HG03097 (cell line): Measurements from ENCODE around the gene VNN1.
A peak's percentile ranks its signal among the peaks of the same experiment; 100 is the strongest.
"Not testable (repeated sequence)": the region's sequence is repeated elsewhere in the genome, so short reads cannot be mapped to it uniquely, and the experiment has no call there.

ENCODE experiments used
- ATAC-seq: cut with Tn5 transposase; IDR thresholded peaks from one replicate; pipeline ENCODE4 v1.9.1; 2021; ENCODE audit not compliant: unreplicated experiment, low FRiP score

The VNN1 gene

DNA sequence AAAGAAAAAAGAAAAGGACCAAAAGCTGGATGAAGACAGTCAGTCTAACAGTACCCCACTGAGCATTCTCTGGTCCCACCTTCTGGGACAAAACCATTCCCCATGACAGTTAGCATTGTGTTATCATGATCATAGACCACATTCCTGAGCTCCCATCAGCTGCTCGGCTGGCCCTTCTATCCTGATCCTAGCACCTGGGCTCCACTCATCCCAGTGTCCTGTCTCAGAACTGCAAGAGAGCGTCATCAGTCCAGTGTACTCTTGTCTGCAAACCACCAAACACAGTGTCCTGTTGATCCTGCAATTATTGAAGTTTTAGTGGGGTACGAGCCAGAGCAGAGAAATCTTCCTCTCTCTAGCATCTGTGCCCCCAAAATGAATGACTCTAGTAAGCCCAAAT is 38.9 kb downstream of the VNN1 start:
- ATAC-seq, result no peak

- no peak for ATAC-seq
Measured at GRCh38 chr6:132673376-132674094, 40.3 kb downstream of the VNN1 start.

DNA sequence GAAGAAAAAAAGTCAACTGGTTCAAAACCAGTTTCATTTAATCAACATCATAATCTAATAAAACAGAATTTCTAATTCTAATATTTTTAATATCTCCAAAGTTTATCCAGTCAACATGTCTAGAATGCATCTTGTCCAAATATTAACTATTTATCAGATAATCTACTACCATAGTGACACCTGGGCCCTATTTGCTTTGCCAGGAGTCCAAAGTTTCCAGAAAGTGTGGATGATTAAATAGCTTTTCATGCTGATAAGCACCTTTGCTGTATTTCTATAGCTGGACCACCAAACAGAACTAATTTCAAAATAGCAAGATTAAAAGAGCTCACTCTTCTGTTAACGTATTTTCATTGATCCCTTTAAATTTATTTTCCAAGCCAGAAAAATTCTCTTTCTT is 42.6 kb downstream of the VNN1 start:
- ATAC-seq, result no peak

GRCh38 chr6:132669690-132670291 is 44.1 kb downstream of the VNN1 start:
- peak; percentile 47 for ATAC-seq

DNA sequence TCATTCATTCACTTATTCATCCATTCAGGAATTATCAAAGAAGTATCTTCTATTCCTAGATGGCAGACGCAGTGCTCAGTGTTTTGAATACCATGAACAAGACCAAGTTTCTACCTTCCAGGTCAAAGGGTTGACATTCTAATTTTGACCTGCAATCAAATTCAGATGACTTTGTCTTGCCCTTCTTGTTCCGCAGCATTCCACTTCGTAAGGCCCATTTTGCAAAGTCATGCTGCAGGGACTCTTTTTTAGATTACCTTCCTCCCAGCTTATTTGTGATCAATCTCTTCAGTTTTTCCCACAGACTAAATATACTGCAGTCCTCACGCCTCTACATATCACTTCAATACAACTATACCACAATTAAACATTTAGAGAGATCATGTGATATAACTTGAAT is 47.7 kb downstream of the VNN1 start:
- ATAC-seq, result no peak

DNA sequence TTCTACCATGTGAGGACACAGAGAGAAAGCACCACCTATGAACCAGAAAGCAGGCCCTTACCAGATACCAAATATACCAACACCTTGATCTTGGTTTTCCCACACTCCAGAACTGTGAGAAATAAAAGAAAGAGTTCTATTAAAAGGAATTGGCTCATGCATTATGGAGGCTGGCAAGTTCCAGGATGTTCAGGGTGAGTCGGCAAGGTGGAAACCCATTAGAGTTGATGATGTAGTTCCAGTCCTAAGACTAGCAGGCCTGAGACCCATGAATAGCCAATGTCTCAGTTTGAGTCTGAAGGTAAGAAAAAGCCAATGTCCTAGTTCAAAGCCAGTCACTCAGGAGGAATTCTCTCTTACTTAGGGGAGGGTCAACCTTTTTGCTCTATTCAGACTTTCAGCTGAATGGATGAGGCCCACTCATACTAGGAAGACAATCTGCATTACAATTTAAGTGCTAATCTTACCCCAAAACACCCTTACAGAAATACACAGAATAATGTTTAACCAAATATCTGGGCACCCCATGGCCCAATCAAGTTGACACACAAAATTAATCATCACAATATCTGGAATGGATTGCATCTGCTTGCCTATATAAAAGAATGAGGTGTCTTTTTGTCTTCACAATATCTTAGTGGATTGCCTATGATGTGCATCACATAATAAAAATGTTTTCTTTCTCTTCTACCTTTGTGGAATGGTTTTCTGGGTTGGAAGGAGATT is 49.4 kb downstream of the VNN1 start:
- ATAC-seq, result no peak

- ATAC-seq, result no peak
Measured at GRCh38 chr6:132663661-132664060, 50.2 kb downstream of the VNN1 start.

GRCh38 chr6:132661906-132662305 is 51.9 kb downstream of the VNN1 start:
- no peak for ATAC-seq

DNA sequence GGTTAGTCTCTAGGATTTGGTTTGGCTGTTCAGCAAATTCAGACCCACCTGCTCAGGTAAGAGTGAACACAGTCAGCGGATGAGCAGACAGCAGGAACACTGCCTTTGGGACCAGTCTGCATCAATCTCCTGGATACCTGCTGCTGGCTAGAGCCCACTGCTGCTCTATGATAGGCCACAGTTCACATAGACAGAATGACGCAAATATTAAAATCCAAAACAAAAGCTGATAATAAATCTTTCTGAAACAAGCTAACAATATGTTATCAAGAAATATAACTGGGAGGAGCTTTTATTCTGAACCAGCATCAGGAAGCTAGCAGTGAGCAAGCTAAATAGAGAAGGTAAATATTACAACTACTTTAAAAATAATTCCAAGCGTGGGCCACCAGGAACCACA is 54.8 kb downstream of the VNN1 start, which contains the start of gene TAAR1:
Gene TAAR1, minus strand, starts transcription at position 101 of the 400 bp plus-strand sequence. CDS start 13,179 bp downstream, outside the sequence.
- no peak for ATAC-seq

DNA sequence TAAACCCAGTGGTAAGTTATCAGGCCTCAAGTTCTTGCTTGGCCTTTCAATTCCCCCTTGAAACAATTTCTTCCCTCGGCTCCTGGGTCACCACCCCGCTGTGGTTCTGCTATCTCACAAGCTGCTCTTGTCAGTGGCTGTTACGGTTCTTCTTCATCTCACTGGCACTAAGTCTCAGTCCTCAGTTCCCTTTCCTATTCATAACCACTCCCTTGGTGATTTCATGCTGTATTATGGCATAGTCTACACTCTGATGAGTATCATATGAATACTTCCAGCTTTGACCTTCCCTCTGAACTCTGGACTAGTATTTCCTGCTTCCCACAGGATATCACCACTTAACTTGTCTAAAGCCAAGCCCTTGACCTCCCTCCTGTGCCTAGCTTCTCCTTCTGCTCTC is 62.8 kb downstream of the VNN1 start:
- no peak for ATAC-seq

DNA sequence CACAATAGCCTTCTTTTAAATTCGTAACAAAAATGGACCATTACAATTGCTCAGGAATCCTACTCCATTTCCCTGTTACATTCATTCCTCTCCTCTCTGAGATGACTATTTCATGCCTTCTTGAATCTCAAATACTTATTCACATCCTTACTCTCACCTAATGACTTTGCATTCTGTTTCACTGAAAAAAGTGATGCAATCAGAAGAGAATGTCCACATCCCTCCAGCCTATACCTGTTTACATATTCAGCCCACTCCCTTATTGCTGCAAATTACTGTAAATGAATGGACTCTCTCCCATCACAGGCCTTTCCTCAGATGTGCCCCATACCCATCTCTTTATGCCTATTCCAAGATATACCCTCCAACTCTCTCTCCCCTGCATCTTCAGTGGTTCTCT is 63.4 kb downstream of the VNN1 start:
- ATAC-seq, result no peak

DNA sequence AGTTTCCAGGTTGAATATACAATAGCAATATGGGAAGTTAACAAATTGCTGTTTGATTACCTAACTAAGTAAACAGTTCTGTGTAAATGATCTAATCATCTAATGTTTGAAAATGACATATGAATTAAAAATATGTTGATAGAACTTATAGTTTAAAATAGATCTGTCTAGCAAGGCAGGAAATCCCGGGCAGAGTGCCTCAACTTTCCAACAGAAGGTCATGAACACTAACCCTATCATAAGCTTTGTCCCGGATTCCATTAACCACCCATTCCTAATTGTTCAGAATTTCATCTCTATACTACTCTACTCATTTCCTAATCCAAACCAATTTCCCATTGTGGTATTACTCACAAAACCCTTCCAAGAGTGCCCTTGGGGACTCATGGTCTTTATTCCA is 65.0 kb downstream of the VNN1 start:
- ATAC-seq, result no peak

- ATAC-seq, result peak; percentile 69
Measured at GRCh38 chr6:132648356-132648755, 65.5 kb downstream of the VNN1 start.

GRCh38 chr6:132643547-132643946 is 70.3 kb downstream of the VNN1 start:
- no peak for ATAC-seq

- ATAC-seq, result not testable (repeated sequence)
Measured at GRCh38 chr6:132637135-132637534, 76.7 kb downstream of the VNN1 start.

DNA sequence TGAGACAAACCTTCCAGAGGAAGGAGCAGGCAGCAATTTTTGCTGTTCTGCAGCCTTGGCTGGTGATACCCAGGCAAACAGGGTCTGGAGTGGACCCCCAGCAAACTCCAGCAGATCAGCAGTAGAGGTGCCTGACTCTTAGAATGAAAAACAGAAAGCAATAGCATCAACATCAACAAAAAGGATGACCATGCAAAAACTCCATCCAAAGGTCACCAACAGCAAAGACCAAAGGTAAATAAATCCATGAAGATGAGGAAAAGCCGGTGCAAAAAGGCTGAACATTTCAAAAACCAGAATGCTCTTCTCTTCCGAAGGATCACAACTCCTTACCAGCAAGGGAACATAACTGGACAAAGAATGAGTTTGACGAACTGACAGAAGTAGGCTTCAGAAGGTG is 77.9 kb downstream of the VNN1 start:
- ATAC-seq, result not testable (repeated sequence)

DNA sequence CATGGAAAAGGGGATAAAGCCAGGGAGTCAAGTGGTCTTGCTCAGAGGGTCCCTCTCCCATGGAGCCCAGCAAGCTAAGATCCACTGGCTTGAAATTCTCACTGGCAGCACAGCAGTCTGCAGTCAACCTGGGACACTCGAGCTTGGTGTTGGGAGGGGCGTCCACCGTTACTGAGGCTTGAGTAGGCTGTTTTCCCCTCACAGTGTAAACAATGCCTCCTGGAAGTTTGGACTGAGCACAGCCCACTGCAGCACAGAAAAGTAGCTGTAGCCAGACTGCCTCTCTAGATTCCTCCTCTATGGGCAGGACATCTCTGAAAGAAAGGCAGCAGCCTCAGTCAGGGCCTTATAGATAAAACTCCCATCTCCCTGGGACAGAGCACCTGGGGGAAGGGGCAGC is 78.6 kb downstream of the VNN1 start:
- not testable (repeated sequence) for ATAC-seq

GRCh38 chr6:132634796-132635195 is 79.1 kb downstream of the VNN1 start:
- no peak for ATAC-seq

GRCh38 chr6:132633362-132633761 is 80.5 kb downstream of the VNN1 start:
- no peak for ATAC-seq
